ENCODE measurements around the gene AKAP1. TPM values are rescaled to one million over a fixed set of nuclear protein-coding genes. Genes with fewer than 3 reads are reported as not detected.

Gene AKAP1
- total and polyA plus RNA-seq, 8 donors = 6.6 to 348 (median 59.4) TPM

GRCh38 chr17:57075193-57075592, 9.9 kb upstream of the AKAP1 start:
- WGBS, 5 donors = 42 to 68% (median 56%) methylated on average over 3 of the region's 3 CpGs
- Histone ChIP-seq H3K4me1 (peaks cover 0 to 9% (median 0%) of the 10 kb centered on the region in 4 donors), H3K4me3 (no peak overlapping the region), H3K9me3 (no peaks in the 10 kb centered on the region), H3K27me3 (no peaks in the 10 kb centered on the region), H3K36me3 (peaks cover 0 to 3% (median 0%) of the 10 kb centered on the region in 4 donors), H3K27ac (no peak overlapping the region)
- intact Hi-C loops (cut with DNase I; ENCODE audit: low total_unique reads) = no loop called here
- DNase-seq = peak in 1 of 2 donors; percentile 38
- no peak for TF ChIP-seq CTCF (IDR thresholded peaks at IDR 0.05)
- no peak for TF ChIP-seq EP300 (IDR thresholded peaks at IDR 0.05)
- TF ChIP-seq POLR2AphosphoS5 (IDR thresholded peaks at IDR 0.05) = no peak
- TF ChIP-seq POLR2A (IDR thresholded peaks at IDR 0.05) = no peak

GRCh38 chr17:57075785-57076184, 9.3 kb upstream of the AKAP1 start:
- intact Hi-C loops (cut with DNase I; ENCODE audit: low total_unique reads) = no loop called here
- Histone ChIP-seq H3K36me3 (peaks cover 0 to 3% (median 0%) of the 10 kb centered on the region in 4 donors), H3K9me3 (no peaks in the 10 kb centered on the region), H3K4me3 (no peak overlapping the region), H3K27ac (no peak overlapping the region), H3K27me3 (no peaks in the 10 kb centered on the region), H3K4me1 (peaks cover 0 to 9% (median 0%) of the 10 kb centered on the region in 4 donors)
- no peak for TF ChIP-seq CTCF (IDR thresholded peaks at IDR 0.05)
- no peak for TF ChIP-seq EP300 (IDR thresholded peaks at IDR 0.05)
- TF ChIP-seq POLR2AphosphoS5 (IDR thresholded peaks at IDR 0.05) = no peak
- TF ChIP-seq POLR2A (IDR thresholded peaks at IDR 0.05) = no peak
- DNase-seq = no peak
- WGBS, 5 donors = 90 to 95% (median 92%) methylated on average over 3 of the region's 3 CpGs

GRCh38 chr17:57077000-57077399, 8.0 kb upstream of the AKAP1 start:
- DNase-seq = no peak
- intact Hi-C loops (cut with DNase I; ENCODE audit: low total_unique reads) = no loop called here
- 73 to 88% (median 83%) methylated on average over 2 of the region's 2 CpGs for WGBS, 5 donors

GRCh38 chr17:57078274-57078673, 6.8 kb upstream of the AKAP1 start:
- H3K4me3 ChIP-seq = no peak overlapping the region
- intact Hi-C loops (cut with DNase I; ENCODE audit: low total_unique reads) = no loop called here
- 95 to 99% (median 97%) methylated on average over 9 of the region's 9 CpGs for WGBS, 5 donors
- H3K36me3 ChIP-seq = peaks cover 0 to 3% (median 0%) of the 10 kb centered on the region in 4 donors
- DNase-seq = no peak
- no peaks in the 10 kb centered on the region for H3K27me3 ChIP-seq
- no peaks in the 10 kb centered on the region for H3K9me3 ChIP-seq
- no peak for TF ChIP-seq POLR2AphosphoS5 (IDR thresholded peaks at IDR 0.05)
- TF ChIP-seq EP300 (IDR thresholded peaks at IDR 0.05) = no peak
- TF ChIP-seq POLR2A (IDR thresholded peaks at IDR 0.05) = no peak
- no peak for TF ChIP-seq CTCF (IDR thresholded peaks at IDR 0.05)
- peaks cover 0 to 6% (median 1%) of the 10 kb centered on the region in 4 donors for H3K4me1 ChIP-seq
- H3K27ac ChIP-seq = no peak overlapping the region

More at GRCh38 chr17:57077000-57077399, 8.0 kb upstream of the AKAP1 start:
- Histone ChIP-seq H3K9me3 (no peaks in the 10 kb centered on the region), H3K36me3 (peaks cover 0 to 3% (median 0%) of the 10 kb centered on the region in 4 donors), H3K4me1 (peaks cover 0 to 9% (median 0%) of the 10 kb centered on the region in 4 donors), H3K27me3 (no peaks in the 10 kb centered on the region), H3K27ac (no peak overlapping the region), H3K4me3 (no peak overlapping the region)
- no peak for TF ChIP-seq EP300 (IDR thresholded peaks at IDR 0.05)
- TF ChIP-seq POLR2AphosphoS5 (IDR thresholded peaks at IDR 0.05) = no peak
- no peak for TF ChIP-seq CTCF (IDR thresholded peaks at IDR 0.05)
- no peak for TF ChIP-seq POLR2A (IDR thresholded peaks at IDR 0.05)
